ENCODE measurements around the gene SSBP3. TPM values are rescaled to one million over a fixed set of nuclear protein-coding genes. Genes with fewer than 3 reads are reported as not detected.

SSBP3 gene
- total and polyA plus RNA-seq, 2 experiments from 2014 or later: 47.4 to 68.6 TPM

- Mint-ChIP-seq H3K27me3 (ENCODE audit: insufficient read depth, low read depth, poor library complexity) (peaks cover 25% of the 10 kb centered on the region), H3K4me1 (peaks cover 42% of the 10 kb centered on the region), H3K4me3 (no peak overlapping the region), H3K36me3 (ENCODE audit: low read depth) (peaks cover 26% of the 10 kb centered on the region), H3K27ac (no peak overlapping the region), H3K9me3 (no peaks in the 10 kb centered on the region)
- Histone ChIP-seq H3K79me2 (replicated peaks; ENCODE audit: insufficient read depth) (no peaks in the 10 kb centered on the region), H3K36me3 (ENCODE audit: insufficient read depth) (0 out of 2 replicates have a peak, but pooled peaks cover 8% of the 10 kb centered on the region), H3K4me3 (no peak overlapping the region), H3K27ac (ENCODE audit: low read depth) (no peak overlapping the region), H3K4me2 (no peak overlapping the region), H4K20me1 (replicated peaks; ENCODE audit: insufficient read depth) (peaks cover 19% of the 10 kb centered on the region), H3K9me2 (ENCODE audit: insufficient read depth) (no peaks in the 10 kb centered on the region), H3K27me3 (ENCODE audit: insufficient read depth) (no peaks in the 10 kb centered on the region), H2AFZ (no peak overlapping the region), H3K4me1 (ENCODE audit: insufficient read depth) (no peaks in the 10 kb centered on the region; the same call in 1 of the 2 replicates), H3F3A (replicated peaks; ENCODE audit: low read depth) (no peaks in the 10 kb centered on the region)
- DNase-seq (ENCODE audit: low spot score) (peak; percentile 32), ATAC-seq (peak; percentile 42)
- no peak for TF ChIP-seq ZNF462 (CRISPR knock-in tag; IDR thresholded peaks at IDR 0.05)
- no peak for TF ChIP-seq CTCF (conservative IDR thresholded peaks at IDR 0.05; ENCODE audit: low read depth in 2 of 2)
- no peak for TF ChIP-seq ETS1 (IDR thresholded peaks at IDR 0.05)
- 0 out of 2 replicates have a peak, but pooled peaks have one; percentile 18 for TF ChIP-seq POLR2AphosphoS5 (IDR thresholded peaks at IDR 0.05; ENCODE audit: low read depth)
- TF ChIP-seq REST (IDR thresholded peaks at IDR 0.05; ENCODE audit: unreplicated experiment): no peak
- no peak for TF ChIP-seq ZNF114 (CRISPR knock-in tag; IDR thresholded peaks at IDR 0.05)
- TF ChIP-seq NANOG (IDR thresholded peaks at IDR 0.05; ENCODE audit: borderline replicate concordance): no peak
- no peak for TF ChIP-seq JUNB (IDR thresholded peaks at IDR 0.05; ENCODE audit: unreplicated experiment)
Observed at GRCh38 chr1:54221867-54222484, 184.2 kb downstream of the SSBP3 start.
